H4 (cell line): Measurements from ENCODE around the gene MAP3K7CL. TPM values are rescaled to one million over a fixed set of nuclear protein-coding genes. Genes with fewer than 3 reads are reported as not detected.

Experiments used
- DNase-seq: peaks from one replicate; pipeline ENCODE4 v3.0.0-alpha.2; 2015; ENCODE audit warnings: low spot score
- total RNA-seq: library from RNA; depleted of rRNA; stranded (reverse); fragments of >200 nt; shearing (Covaris generic); gene quantifications from 2 replicates; pipeline ENCODE4 v1.2.3, GENCODE V29; 2014

MAP3K7CL gene
- total RNA-seq, 1 experiment from 2014 or later: 4.0 TPM

DNA sequence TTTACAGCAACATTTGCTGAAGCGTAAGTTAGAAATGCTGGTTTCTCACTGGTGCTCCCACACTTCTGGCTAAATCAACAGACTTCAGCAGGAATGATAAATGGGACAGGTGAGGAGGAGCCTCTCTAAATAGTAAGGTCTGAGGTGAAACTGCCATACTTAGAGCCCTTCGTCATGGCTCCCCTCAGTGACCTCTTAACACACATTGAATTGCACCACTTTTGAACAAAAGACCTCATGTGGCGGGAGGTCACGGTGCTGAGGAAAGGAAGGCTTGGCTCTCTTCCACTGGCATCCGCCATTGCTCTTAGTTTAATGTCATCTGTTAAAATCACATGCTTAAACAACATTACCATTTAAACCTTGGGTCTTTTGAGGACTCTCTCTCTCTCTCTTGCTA lies 3.4 kb downstream of the MAP3K7CL start:
- no peak for DNase-seq

- no peak for DNase-seq
These were observed 5.0 kb downstream of the MAP3K7CL start for GRCh38 chr21:29135481-29135880.

- DNase-seq: no peak
These were observed 5.6 kb downstream of the MAP3K7CL start for GRCh38 chr21:29136033-29136432.

- DNase-seq: no peak
These were observed 14.4 kb downstream of the MAP3K7CL start for GRCh38 chr21:29144736-29145353.

DNA sequence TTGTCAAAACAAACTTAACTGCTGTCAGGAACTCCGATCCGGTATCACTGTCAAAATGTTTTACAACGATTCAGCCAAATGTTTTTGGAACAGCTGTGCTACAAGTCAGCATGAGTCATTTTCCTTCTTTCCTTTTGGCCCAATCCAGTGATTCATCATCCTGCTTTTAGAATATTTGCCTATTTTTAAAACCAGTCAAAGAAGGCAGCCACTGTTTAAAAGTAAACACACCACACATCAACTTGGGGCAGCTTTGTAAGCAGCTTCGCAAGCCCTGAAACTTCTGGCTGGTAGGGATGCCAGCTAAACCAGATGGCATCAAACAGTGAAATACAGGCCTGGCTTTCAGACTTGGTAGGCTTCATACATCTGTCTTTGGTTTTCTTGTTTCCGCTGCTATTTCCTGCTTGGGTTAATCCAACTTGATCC lies 14.9 kb downstream of the MAP3K7CL start:
- peak; percentile 96 for DNase-seq

GRCh38 chr21:29145852-29146453 lies 15.5 kb downstream of the MAP3K7CL start:
- DNase-seq: no peak

DNA sequence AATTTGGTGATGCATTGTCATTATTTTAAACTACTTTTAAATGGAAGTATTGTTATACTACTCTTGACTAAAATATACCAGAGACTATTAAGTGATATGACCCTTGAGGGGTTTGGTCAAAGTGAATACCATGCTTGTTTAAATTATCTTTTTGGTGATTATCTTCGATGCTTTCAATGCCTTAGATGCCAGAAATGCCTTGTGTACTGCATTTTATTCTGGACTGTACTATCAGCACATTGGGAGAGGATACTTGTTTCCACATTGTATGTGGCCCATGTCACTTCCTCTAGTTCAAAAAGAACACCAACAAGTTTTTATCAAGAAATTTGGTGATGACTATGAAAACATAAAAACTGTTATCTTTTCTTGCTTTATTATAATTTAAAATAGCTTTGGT lies 16.3 kb downstream of the MAP3K7CL start:
- no peak for DNase-seq

DNA sequence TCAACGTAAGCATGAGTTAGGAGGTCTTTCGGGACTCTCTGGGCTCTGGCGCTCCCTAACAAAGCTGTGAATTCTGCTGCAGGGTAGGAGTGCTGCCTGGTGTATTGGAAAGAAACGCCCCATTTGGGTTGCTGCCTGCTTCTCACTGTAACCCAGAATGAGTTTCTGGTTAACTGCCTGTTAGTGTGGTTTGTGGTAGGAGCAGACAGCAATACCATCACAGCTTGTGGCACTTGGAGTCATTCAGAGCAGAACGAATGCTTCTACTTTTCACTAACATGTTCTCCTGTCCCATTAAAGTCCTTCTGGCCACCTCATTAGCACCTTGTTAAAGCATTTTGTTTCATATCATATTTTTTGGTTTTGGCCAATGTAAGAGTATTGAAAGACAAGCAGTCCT lies 18.1 kb downstream of the MAP3K7CL start:
- peak; percentile 80 for DNase-seq

DNA sequence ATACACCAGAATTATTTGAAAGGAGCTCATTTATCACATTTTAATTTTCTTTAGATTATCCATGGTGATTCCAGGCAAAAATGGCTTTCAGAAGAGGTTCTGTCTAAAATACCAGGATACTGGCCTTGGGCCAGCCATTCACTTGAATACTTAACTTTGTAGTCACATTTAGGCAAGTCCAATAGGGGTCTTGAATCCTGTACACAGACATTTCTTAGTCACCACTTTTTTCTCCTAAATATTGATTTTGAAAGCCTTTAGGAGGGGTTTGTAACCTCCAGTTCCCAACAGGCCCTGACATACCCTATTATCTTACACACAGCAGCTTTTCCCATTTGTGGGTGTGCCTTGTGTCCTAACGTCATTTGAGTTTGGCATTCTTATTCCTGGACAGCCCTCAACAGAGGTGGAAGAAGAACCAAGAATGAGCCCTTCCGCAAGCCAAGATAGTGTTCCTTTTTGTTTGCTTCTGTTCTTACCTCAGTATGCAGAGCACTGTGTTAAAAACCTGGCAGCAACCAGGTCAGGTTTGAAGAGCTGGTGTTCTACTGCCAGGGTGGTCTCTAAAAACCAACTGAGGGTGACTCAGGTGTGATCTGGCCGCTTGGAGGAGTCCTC lies 19.5 kb downstream of the MAP3K7CL start:
- no peak for DNase-seq

- DNase-seq: no peak
These were observed 21.5 kb downstream of the MAP3K7CL start for GRCh38 chr21:29151931-29152330.

GRCh38 chr21:29152916-29153315 lies 22.5 kb downstream of the MAP3K7CL start:
- DNase-seq: no peak

DNA sequence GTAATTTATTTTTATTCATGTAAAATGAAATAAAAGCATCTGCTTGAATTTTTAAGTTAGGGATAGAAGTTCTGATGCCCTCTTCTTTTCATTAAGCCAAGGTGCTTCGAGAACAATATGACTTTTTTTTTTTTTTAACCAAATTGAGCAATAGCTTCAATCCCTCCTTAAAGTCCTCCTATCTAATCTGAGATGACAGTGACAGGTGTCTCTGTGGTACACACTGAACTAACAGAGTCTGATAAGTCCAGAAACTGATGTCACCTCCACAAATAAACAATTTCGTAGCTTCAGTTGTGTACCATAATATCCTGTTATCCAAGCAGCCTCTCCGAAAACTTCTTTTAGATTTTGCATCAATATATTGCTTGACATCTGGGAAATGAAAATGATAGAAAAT lies 23.8 kb downstream of the MAP3K7CL start:
- no peak for DNase-seq

DNA sequence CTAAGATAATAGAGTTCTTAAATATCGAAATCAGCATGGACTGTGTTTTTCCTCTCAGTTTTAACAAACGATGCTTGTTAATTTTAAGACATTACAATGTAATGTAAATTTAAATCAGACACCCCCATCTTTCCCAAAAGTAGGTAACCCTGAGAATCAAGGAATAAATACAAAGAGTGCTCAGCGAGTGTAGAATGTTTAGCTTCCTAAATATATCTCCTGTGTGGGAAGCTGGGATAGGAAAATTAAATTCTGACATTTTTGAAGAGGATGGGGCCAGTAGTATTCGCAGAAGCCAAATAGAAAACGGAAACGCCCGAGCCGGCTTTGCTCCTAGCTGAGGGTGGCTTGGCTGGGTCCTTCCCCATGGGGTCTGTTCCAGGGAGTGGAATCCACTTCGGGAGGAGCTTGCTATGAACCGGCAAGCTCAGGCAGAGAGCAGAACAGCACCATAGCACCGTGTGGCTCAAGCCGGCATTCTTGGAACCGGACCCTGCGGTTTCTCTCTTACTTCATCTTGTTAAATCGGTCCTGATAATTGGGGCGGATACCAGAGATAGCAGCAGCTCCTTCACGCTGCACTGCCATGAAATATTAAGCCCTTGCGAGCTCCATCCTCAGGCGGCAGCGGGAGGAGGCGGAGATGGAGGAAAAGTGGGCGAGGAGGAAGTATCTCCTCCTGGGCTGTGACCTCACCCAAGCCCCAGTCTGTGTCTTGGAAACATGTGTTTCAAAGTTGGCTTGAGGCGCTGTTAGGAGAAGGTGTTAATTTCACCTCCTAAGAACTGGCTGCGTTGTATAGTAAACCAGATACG lies 24.9 kb downstream of the MAP3K7CL start:
- DNase-seq: no peak

DNA sequence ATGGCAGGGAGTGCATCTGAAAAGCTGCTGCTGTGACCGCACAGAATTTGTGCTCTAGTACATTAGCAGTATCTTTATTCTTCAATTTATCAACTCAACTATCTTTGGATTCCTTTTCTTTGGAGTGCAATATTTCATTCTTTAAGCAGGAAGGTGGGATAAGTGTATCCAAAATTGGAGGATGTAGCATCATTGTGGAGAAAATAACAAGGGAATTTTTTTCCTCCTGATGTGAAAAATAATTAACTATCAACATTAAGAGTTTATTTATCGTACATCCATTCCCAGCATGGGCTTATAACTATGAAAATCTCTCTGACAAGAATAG lies 25.5 kb downstream of the MAP3K7CL start:
- no peak for DNase-seq

DNA sequence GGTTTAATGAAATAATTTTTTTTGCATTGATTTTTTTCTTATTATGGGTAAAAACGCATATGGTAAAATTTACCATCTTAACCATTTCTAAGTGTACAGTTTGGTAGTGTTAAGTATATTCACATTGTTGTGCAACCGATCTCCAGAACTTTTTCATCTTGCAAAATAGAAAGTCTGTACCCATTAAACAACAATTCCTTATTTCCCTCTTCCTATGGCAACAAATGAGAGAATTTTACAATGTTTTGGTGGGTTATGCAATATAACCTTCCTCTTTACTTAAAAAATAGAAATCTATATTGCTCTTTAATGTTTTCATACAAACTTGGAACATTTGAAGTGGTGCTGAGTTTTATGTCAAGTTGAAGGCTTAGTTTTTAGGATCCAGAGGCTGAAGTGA lies 26.6 kb downstream of the MAP3K7CL start:
- DNase-seq: no peak

- DNase-seq: no peak
These were observed 29.4 kb downstream of the MAP3K7CL start for GRCh38 chr21:29159842-29160241.

- DNase-seq: peak; percentile 72
These were observed 32.4 kb downstream of the MAP3K7CL start for GRCh38 chr21:29162825-29163224.

DNA sequence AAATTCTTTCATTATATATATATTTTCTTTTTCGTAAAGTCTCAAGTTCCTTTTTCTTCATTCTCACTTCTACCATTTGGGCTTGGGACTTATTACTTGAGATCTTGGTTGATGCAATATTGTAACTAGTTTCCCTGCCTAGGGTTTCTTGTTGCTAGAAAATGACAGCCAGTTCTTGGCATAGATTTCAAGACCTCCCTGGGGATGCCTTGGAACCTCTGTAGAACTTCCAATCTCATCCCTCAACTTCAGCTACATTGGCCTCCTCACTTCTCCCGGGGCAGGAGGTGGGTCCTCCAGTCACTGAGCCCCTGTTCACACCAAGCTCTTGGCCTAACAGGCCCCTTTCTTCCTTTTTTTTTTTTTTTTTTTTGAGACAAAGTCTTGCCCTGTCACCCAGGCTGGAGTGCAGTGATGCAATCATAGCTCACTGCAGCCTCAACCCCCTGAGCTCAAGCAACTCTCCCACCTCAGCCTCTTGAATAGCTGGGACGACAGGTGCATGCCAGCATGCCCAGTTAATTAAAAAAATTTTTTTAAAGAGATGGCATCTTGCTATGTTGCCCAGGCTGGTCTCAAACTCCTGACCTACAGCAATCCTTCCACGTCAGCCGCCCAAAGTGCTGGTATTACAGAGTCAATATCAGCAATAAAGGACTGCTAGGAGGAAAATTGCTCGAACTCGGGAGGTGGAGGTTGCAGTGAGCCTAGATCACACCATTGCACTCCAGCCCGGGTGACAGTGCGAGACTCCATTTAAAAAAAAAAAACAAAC lies 33.1 kb downstream of the MAP3K7CL start:
- DNase-seq: no peak

DNA sequence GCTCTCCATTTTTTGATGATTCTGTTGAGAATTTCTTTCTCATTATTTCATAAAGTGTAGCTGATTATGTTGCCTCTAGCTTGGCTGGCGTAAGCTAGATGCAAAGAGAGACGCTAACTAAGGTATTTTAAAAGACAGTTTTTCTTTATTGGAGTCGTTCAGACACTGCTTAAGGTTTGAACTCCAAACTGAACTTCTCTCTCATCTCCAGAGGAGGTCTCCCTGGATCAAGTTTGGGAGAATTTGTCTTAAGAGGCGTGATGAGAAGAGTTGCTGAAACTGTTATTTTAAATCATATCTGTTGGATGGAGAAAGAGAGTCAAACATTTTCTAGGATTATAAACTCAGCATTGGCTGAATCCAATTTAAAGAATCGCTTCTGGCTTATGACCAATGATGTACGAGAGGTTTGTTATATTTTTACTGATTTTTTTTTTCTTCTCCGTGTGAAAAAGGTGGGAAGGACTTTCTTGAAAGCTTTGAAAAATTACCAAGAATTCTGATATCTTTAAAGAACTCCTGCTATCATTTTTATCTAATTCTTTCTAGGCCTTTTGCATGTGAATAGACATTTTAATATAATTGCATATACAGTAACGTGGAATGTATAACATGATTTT lies 34.0 kb downstream of the MAP3K7CL start:
- DNase-seq: peak; percentile 80

DNA sequence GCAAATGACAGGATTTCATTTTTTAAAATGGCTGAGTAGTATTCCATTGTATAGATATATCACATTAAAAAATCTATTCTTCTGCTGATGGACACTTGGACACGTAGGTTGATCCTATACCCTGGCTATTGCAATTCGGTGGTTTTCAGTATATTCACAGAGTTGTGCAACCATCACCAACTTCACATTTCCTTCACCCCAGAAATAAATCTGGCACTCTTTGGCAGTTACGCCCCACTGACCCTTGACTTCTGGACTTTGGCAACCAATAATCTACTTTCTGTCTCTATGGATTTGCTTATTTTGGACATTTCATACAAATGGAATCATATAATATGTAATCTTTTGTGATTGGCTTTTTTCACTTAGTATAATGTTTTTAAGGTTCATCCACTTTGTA lies 35.9 kb downstream of the MAP3K7CL start:
- no peak for DNase-seq

GRCh38 chr21:29166853-29167252 lies 36.4 kb downstream of the MAP3K7CL start:
- no peak for DNase-seq
